Activated naive CD8-positive, alpha-beta T cell (primary cell): ENCODE data around the gene CCDC27.
"Not testable (repeated sequence)": the region's sequence is repeated elsewhere in the genome, so short reads cannot be mapped to it uniquely, and the experiment has no call there.

ENCODE experiments used
- H3K27ac Mint-ChIP-seq: one replicate; pipeline ENCODE4 v1.8.0; 2021; ENCODE audit warnings: mixed read lengths
- H3K27me3 Mint-ChIP-seq: one replicate; pipeline ENCODE4 v1.8.0; 2021; ENCODE audit warnings: mixed read lengths
- H3K36me3 Mint-ChIP-seq: one replicate; pipeline ENCODE4 v1.8.0; 2021; ENCODE audit warnings: mixed read lengths
- H3K4me1 Mint-ChIP-seq: one replicate; pipeline ENCODE4 v1.8.0; 2021; ENCODE audit warnings: low read depth, mixed read lengths
- H3K4me3 Mint-ChIP-seq: one replicate; pipeline ENCODE4 v1.8.0; 2021; ENCODE audit warnings: mild to moderate bottlenecking, mixed read lengths
- H3K9me3 Mint-ChIP-seq: one replicate; pipeline ENCODE4 v1.8.0; 2021; ENCODE audit warnings: low read depth, mixed read lengths

Gene CCDC27

GRCh38 chr1:3713840-3714239, 38.4 kb upstream of the CCDC27 start:
- no peaks in the 10 kb centered on the region for H3K4me1 Mint-ChIP-seq
- no peaks in the 10 kb centered on the region for H3K9me3 Mint-ChIP-seq
- H3K4me3 Mint-ChIP-seq, result no peak overlapping the region
- no peaks in the 10 kb centered on the region for H3K36me3 Mint-ChIP-seq
- peaks cover 6% of the 10 kb centered on the region for H3K27me3 Mint-ChIP-seq
- H3K27ac Mint-ChIP-seq, result no peak overlapping the region

GRCh38 chr1:3714284-3714741, 37.9 kb upstream of the CCDC27 start:
- H3K27me3 Mint-ChIP-seq, result peaks cover 6% of the 10 kb centered on the region

GRCh38 chr1:3714814-3715213, 37.4 kb upstream of the CCDC27 start:
- H3K4me3 Mint-ChIP-seq, result no peak overlapping the region
- H3K9me3 Mint-ChIP-seq, result no peaks in the 10 kb centered on the region
- H3K36me3 Mint-ChIP-seq, result no peaks in the 10 kb centered on the region
- H3K27ac Mint-ChIP-seq, result no peak overlapping the region
- H3K27me3 Mint-ChIP-seq, result peaks cover 4% of the 10 kb centered on the region
- no peaks in the 10 kb centered on the region for H3K4me1 Mint-ChIP-seq

More at GRCh38 chr1:3714284-3714741, 37.9 kb upstream of the CCDC27 start:
- H3K4me1 Mint-ChIP-seq, result no peaks in the 10 kb centered on the region
- H3K9me3 Mint-ChIP-seq, result no peaks in the 10 kb centered on the region
- H3K4me3 Mint-ChIP-seq, result no peak overlapping the region
- no peak overlapping the region for H3K27ac Mint-ChIP-seq
- H3K36me3 Mint-ChIP-seq, result no peaks in the 10 kb centered on the region

- Mint-ChIP-seq H3K9me3 (no peaks in the 10 kb centered on the region), H3K27me3 (no peaks in the 10 kb centered on the region), H3K4me1 (peaks cover 1% of the 10 kb centered on the region), H3K27ac (no peak overlapping the region), H3K36me3 (no peaks in the 10 kb centered on the region), H3K4me3 (no peak overlapping the region)
These were observed 35.9 kb upstream of the CCDC27 start for GRCh38 chr1:3716351-3716750.

- peaks cover 1% of the 10 kb centered on the region for H3K4me1 Mint-ChIP-seq
These were observed 35.1 kb upstream of the CCDC27 start for GRCh38 chr1:3717041-3717714.

GRCh38 chr1:3717715-3718601, 34.3 kb upstream of the CCDC27 start:
- no peaks in the 10 kb centered on the region for H3K9me3 Mint-ChIP-seq
- H3K4me3 Mint-ChIP-seq, result no peak overlapping the region
- H3K27me3 Mint-ChIP-seq, result no peaks in the 10 kb centered on the region
- no peak overlapping the region for H3K27ac Mint-ChIP-seq
- H3K4me1 Mint-ChIP-seq, result peaks cover 1% of the 10 kb centered on the region
- H3K36me3 Mint-ChIP-seq, result no peaks in the 10 kb centered on the region

More at GRCh38 chr1:3717041-3717714, 35.1 kb upstream of the CCDC27 start:
- no peaks in the 10 kb centered on the region for H3K27me3 Mint-ChIP-seq
- no peaks in the 10 kb centered on the region for H3K36me3 Mint-ChIP-seq
- no peak overlapping the region for H3K27ac Mint-ChIP-seq
- H3K4me3 Mint-ChIP-seq, result no peak overlapping the region
- H3K9me3 Mint-ChIP-seq, result no peaks in the 10 kb centered on the region

GRCh38 chr1:3718764-3719163, 33.5 kb upstream of the CCDC27 start:
- Mint-ChIP-seq H3K4me3 (no peak overlapping the region), H3K27ac (no peak overlapping the region), H3K4me1 (peaks cover 1% of the 10 kb centered on the region), H3K36me3 (no peaks in the 10 kb centered on the region), H3K27me3 (no peaks in the 10 kb centered on the region), H3K9me3 (no peaks in the 10 kb centered on the region)

GRCh38 chr1:3721955-3722465, 30.2 kb upstream of the CCDC27 start:
- Mint-ChIP-seq H3K27ac (no peak overlapping the region), H3K4me1 (peaks cover 1% of the 10 kb centered on the region), H3K27me3 (peaks cover 1% of the 10 kb centered on the region), H3K4me3 (no peak overlapping the region), H3K36me3 (no peaks in the 10 kb centered on the region), H3K9me3 (no peaks in the 10 kb centered on the region)

- Mint-ChIP-seq H3K9me3 (no peaks in the 10 kb centered on the region), H3K27me3 (peaks cover 1% of the 10 kb centered on the region), H3K4me1 (peaks cover 1% of the 10 kb centered on the region), H3K4me3 (no peak overlapping the region), H3K36me3 (no peaks in the 10 kb centered on the region), H3K27ac (no peak overlapping the region)
These were observed 29.4 kb upstream of the CCDC27 start for GRCh38 chr1:3722846-3723245.

GRCh38 chr1:3724416-3725030, 27.7 kb upstream of the CCDC27 start:
- H3K4me1 Mint-ChIP-seq, H3K4me3 Mint-ChIP-seq: not testable (repeated sequence)

GRCh38 chr1:3725366-3725765, 26.9 kb upstream of the CCDC27 start:
- Mint-ChIP-seq H3K4me1 (peaks cover 1% of the 10 kb centered on the region), H3K9me3 (no peaks in the 10 kb centered on the region), H3K27ac (no peak overlapping the region), H3K27me3 (peaks cover 1% of the 10 kb centered on the region), H3K4me3 (no peak overlapping the region), H3K36me3 (no peaks in the 10 kb centered on the region)

More at GRCh38 chr1:3724416-3725030, 27.7 kb upstream of the CCDC27 start:
- not testable (repeated sequence) for H3K27ac Mint-ChIP-seq, H3K36me3 Mint-ChIP-seq, H3K9me3 Mint-ChIP-seq, H3K27me3 Mint-ChIP-seq

- no peaks in the 10 kb centered on the region for H3K36me3 Mint-ChIP-seq
- H3K4me1 Mint-ChIP-seq, result no peaks in the 10 kb centered on the region
- no peak overlapping the region for H3K27ac Mint-ChIP-seq
- peaks cover 1% of the 10 kb centered on the region for H3K27me3 Mint-ChIP-seq
- no peaks in the 10 kb centered on the region for H3K9me3 Mint-ChIP-seq
- H3K4me3 Mint-ChIP-seq, result no peak overlapping the region
These were observed 25.0 kb upstream of the CCDC27 start for GRCh38 chr1:3727042-3727824.

- H3K27ac Mint-ChIP-seq, result no peak overlapping the region
- H3K4me3 Mint-ChIP-seq, result no peak overlapping the region
These were observed 24.1 kb upstream of the CCDC27 start for GRCh38 chr1:3727825-3728776.

More at GRCh38 chr1:3727825-3728776, 24.1 kb upstream of the CCDC27 start:
- Mint-ChIP-seq H3K4me1 (no peaks in the 10 kb centered on the region), H3K36me3 (no peaks in the 10 kb centered on the region), H3K27me3 (peaks cover 1% of the 10 kb centered on the region), H3K9me3 (no peaks in the 10 kb centered on the region)
